Measurements from ENCODE around the gene SLC26A11. TPM values are rescaled to one million over a fixed set of nuclear protein-coding genes. Genes with fewer than 3 reads are reported as not detected.

SLC26A11 gene
- polyA plus RNA-seq, 2 of the 4 experiments (the other 2 are of a cell fraction) = 8.3 to 13.7 TPM

- peaks cover 6% of the 10 kb centered on the region; the same call in 1 of the 3 replicates for H3K9me3 ChIP-seq
- no peaks in the 10 kb centered on the region for H3K4me1 ChIP-seq
- H3K27ac ChIP-seq = no peak overlapping the region
- ChIA-PET POLR2A (no interaction called here), CTCF (interaction anchor here (0.6 to 3.8 kb wide), 28 partner anchors 9 to 743 kb away, joined by 3 to 60 read pairs (median 4); no protein-coding TSS in a partner anchor)
- TF ChIP-seq, protein P1, sequence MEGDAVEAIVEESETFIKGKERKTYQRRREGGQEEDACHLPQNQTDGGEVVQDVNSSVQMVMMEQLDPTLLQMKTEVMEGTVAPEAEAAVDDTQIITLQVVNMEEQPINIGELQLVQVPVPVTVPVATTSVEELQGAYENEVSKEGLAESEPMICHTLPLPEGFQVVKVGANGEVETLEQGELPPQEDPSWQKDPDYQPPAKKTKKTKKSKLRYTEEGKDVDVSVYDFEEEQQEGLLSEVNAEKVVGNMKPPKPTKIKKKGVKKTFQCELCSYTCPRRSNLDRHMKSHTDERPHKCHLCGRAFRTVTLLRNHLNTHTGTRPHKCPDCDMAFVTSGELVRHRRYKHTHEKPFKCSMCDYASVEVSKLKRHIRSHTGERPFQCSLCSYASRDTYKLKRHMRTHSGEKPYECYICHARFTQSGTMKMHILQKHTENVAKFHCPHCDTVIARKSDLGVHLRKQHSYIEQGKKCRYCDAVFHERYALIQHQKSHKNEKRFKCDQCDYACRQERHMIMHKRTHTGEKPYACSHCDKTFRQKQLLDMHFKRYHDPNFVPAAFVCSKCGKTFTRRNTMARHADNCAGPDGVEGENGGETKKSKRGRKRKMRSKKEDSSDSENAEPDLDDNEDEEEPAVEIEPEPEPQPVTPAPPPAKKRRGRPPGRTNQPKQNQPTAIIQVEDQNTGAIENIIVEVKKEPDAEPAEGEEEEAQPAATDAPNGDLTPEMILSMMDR (IDR thresholded peaks at IDR 0.05) = no peak
- TF ChIP-seq NPAS2 (CRISPR knock-in tag; IDR thresholded peaks at IDR 0.05; ENCODE audit: borderline replicate concordance) (no peak), MAX (IDR thresholded peaks at IDR 0.05) (no peak), ESRRA (IDR thresholded peaks at IDR 0.05; ENCODE audit: borderline replicate concordance, low read length) (no peak), ATOH8 (CRISPR knock-in tag; IDR thresholded peaks at IDR 0.05; ENCODE audit: low read depth) (no peak), BHLHE40 (IDR thresholded peaks at IDR 0.05; ENCODE audit: low read depth, low read length) (no peak), RNF2 (IDR thresholded peaks at IDR 0.05; ENCODE audit: borderline replicate concordance, low read depth) (no peak), CHD2 (IDR thresholded peaks at IDR 0.05; ENCODE audit: low read length, partially characterized antibody) (no peak), HOXA7 (CRISPR knock-in tag; IDR thresholded peaks at IDR 0.05) (no peak), PBX3 (IDR thresholded peaks at IDR 0.05) (no peak), ZC3H11A (IDR thresholded peaks at IDR 0.05) (no peak), RAD21 (conservative IDR thresholded peaks at IDR 0.05 in 1 of 2, IDR thresholded peaks at IDR 0.05 in 1 of 2) (no peak)
- TF ChIP-seq, protein P2, sequence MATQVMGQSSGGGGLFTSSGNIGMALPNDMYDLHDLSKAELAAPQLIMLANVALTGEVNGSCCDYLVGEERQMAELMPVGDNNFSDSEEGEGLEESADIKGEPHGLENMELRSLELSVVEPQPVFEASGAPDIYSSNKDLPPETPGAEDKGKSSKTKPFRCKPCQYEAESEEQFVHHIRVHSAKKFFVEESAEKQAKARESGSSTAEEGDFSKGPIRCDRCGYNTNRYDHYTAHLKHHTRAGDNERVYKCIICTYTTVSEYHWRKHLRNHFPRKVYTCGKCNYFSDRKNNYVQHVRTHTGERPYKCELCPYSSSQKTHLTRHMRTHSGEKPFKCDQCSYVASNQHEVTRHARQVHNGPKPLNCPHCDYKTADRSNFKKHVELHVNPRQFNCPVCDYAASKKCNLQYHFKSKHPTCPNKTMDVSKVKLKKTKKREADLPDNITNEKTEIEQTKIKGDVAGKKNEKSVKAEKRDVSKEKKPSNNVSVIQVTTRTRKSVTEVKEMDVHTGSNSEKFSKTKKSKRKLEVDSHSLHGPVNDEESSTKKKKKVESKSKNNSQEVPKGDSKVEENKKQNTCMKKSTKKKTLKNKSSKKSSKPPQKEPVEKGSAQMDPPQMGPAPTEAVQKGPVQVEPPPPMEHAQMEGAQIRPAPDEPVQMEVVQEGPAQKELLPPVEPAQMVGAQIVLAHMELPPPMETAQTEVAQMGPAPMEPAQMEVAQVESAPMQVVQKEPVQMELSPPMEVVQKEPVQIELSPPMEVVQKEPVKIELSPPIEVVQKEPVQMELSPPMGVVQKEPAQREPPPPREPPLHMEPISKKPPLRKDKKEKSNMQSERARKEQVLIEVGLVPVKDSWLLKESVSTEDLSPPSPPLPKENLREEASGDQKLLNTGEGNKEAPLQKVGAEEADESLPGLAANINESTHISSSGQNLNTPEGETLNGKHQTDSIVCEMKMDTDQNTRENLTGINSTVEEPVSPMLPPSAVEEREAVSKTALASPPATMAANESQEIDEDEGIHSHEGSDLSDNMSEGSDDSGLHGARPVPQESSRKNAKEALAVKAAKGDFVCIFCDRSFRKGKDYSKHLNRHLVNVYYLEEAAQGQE (IDR thresholded peaks at IDR 0.05) = no peak
- TF ChIP-seq, protein P3, sequence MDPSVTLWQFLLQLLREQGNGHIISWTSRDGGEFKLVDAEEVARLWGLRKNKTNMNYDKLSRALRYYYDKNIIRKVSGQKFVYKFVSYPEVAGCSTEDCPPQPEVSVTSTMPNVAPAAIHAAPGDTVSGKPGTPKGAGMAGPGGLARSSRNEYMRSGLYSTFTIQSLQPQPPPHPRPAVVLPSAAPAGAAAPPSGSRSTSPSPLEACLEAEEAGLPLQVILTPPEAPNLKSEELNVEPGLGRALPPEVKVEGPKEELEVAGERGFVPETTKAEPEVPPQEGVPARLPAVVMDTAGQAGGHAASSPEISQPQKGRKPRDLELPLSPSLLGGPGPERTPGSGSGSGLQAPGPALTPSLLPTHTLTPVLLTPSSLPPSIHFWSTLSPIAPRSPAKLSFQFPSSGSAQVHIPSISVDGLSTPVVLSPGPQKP (IDR thresholded peaks at IDR 0.05; ENCODE audit: low read depth, low read length) = no peak
- ATAC-seq (no peak), DNase-seq (ENCODE audit: low read depth in 1 of 2, low spot score in 1 of 2) (no peak), FAIRE-seq (no peak)
- WGBS (ENCODE audit: missing lambda C conversion rate) = 92% methylated on average over 12 of the region's 14 CpGs
- H3K4me3 ChIP-seq = no peak overlapping the region
- no peak overlapping the region for H3K4me2 ChIP-seq
Observed at GRCh38 chr17:80195141-80195540, 25.1 kb upstream of the SLC26A11 start.

All from A549 (cell line).